ENCODE data around the gene GRM1. TPM values are rescaled to one million over a fixed set of nuclear protein-coding genes. Genes with fewer than 3 reads are reported as not detected.

Gene GRM1
- total and polyA plus RNA-seq, 9 of the 15 experiments (the other 6 are each of a cell fraction or from before 2014, with no cell fraction given): not detected

- Histone ChIP-seq H2AFZ (ENCODE audit: low read depth, low read length) (no peak overlapping the region), H4K20me1 (replicated peaks; ENCODE audit: control insufficient read depth, insufficient read depth, low read length) (no peaks in the 10 kb centered on the region), H3K9me3 (replicated peaks; ENCODE audit: control insufficient read depth, insufficient read depth, low read depth, low read length) (no peaks in the 10 kb centered on the region), H3K27me3 (ENCODE audit: control insufficient read depth in 2 of 2, insufficient read depth in 2 of 2, low read length in 2 of 2) (no peaks in the 10 kb centered on the region), H3K9ac (ENCODE audit: insufficient read depth in 1 of 2, low read depth in 2 of 2, low read length in 2 of 2) (no peak overlapping the region), H3K4me3 (no peak overlapping the region), H3K9me1 (ENCODE audit: control insufficient read depth, insufficient read depth, low read length) (no peaks in the 10 kb centered on the region), H3K79me2 (ENCODE audit: control insufficient read depth, insufficient read depth, low read length) (no peaks in the 10 kb centered on the region), H3K36me3 (ENCODE audit: control insufficient read depth, insufficient read depth, low read length) (no peaks in the 10 kb centered on the region), H3K4me1 (replicated peaks in 1 of 2; ENCODE audit: control insufficient read depth in 2 of 2, insufficient read depth in 2 of 2, low read length in 2 of 2) (no peaks in the 10 kb centered on the region), H3K27ac (ENCODE audit: extremely low read depth, low read depth, low read length) (no peak overlapping the region), H3K4me2 (ENCODE audit: insufficient read depth, low read length) (peak overlapping the region; percentile 24; the same call in 1 of the 2 replicates)
- intact Hi-C loops (cut with micrococcal nuclease): no loop called here
- BruUV-seq (replicated peaks): no TSS peak
- ChIA-PET CTCF (ENCODE audit: low intra/inter-chr PET ratio) (no interaction called here), POLR2A (interaction anchor here (1.0 to 1.1 kb wide), 2 partner anchors 36 to 152 kb away, joined by 3 read pairs; no protein-coding TSS in a partner anchor)
- 1% methylated on average over 4 of the region's 4 CpGs for WGBS (ENCODE audit: insufficient coverage, low coverage, missing lambda C conversion rate)
- in situ Hi-C loops (cut with MboI): no loop called here
- DNase-seq (ENCODE audit: extremely low read depth in 1 of 4, low spot score in 3 of 4): no peak
- no peak for FAIRE-seq
- ATAC-seq: no peak
- TF ChIP-seq ZBTB34 (CRISPR knock-in tag; IDR thresholded peaks at IDR 0.05) (no peak), ZBTB40 (IDR thresholded peaks at IDR 0.05) (no peak), ZBTB40 (CRISPR knock-in tag; IDR thresholded peaks at IDR 0.05) (no peak), ARID1B (IDR thresholded peaks at IDR 0.05) (no peak), MAFG (tag; conservative IDR thresholded peaks at IDR 0.05) (peak; percentile 91), MAFF (IDR thresholded peaks at IDR 0.05; ENCODE audit: low read length) (peak; percentile 55), BACH1 (tag; IDR thresholded peaks at IDR 0.05) (peak; percentile 86), NFE2L1 (tag; IDR thresholded peaks at IDR 0.05; ENCODE audit: borderline replicate concordance, low read depth) (peak; percentile 73), THRA (IDR thresholded peaks at IDR 0.05) (no peak), ZNF764 (CRISPR knock-in tag; IDR thresholded peaks at IDR 0.05; ENCODE audit: low read depth) (no peak), MAFK (IDR thresholded peaks at IDR 0.05; ENCODE audit: low read length) (peak; percentile 42; the same call in 1 of the 2 replicates), TAF7 (tag; IDR thresholded peaks at IDR 0.05) (no peak)
Measured at GRCh38 chr6:146339716-146340115, 310.9 kb downstream of the GRM1 start.
